Testis (tissue), 3 donors: ENCODE results near the gene PPARD. TPM values are rescaled to one million over a fixed set of nuclear protein-coding genes. Genes with fewer than 3 reads are reported as not detected.

ENCODE experiments used
- DNase-seq: peaks from one replicate; pipeline ENCODE4 v3.0.0-alpha.2; 2019
- H3K27ac ChIP-seq, 2 donors: fragments of 200-600 bp; sonication (generic); one replicate each; pipeline ENCODE4 v1.5.1; 2019
- H3K27me3 ChIP-seq: fragments of 200-600 bp; sonication (generic); one replicate; pipeline ENCODE4 v1.5.1; 2019
- H3K36me3 ChIP-seq: fragments of 200-600 bp; sonication (generic); one replicate; pipeline ENCODE4 v1.5.1; 2017; ENCODE audit warnings: low read depth; ENCODE audit errors: missing control alignments
- H3K4me1 ChIP-seq: fragments of 200-600 bp; sonication (generic); one replicate; pipeline ENCODE4 v1.5.1; 2019
- H3K4me3 ChIP-seq, 2 donors: fragments of 200-600 bp; sonication (generic); one replicate each; pipeline ENCODE4 v1.5.1; 2017 to 2019
- H3K9me3 ChIP-seq: fragments of 200-600 bp; sonication (generic); one replicate; pipeline ENCODE4 v1.5.1; 2017
- CTCF ChIP-seq, 3 experiments: fragments of 450-650 bp in 2 of 3; fragments of 200-600 bp in 1 of 3; sonication (generic) in 1 of 3; IDR thresholded peaks; one replicate each; pipeline ENCODE4 v1.5.1; 2016 to 2019; ENCODE audit warnings: antibody characterized with exemption in 3 of 3, mild to moderate bottlenecking in 2 of 3, moderate library complexity in 1 of 3
- POLR2A ChIP-seq: fragments of 450-650 bp; IDR thresholded peaks from one replicate; pipeline ENCODE4 v1.6.1; 2017; ENCODE audit warnings: antibody characterized with exemption, mild to moderate bottlenecking, moderate library complexity
- WGBS, 2 donors: methylation state at CpG; one replicate each; pipeline ENCODE4 v1.1.5; 2018; 5-methylcytosine and 5-hydroxymethylcytosine counted together
- intact Hi-C: fragments of 100-400 bp; cut with DNase I; formaldehyde crosslinking; loops from one replicate; pipeline ENCODE4 v1.15.1; 2023; ENCODE audit warnings: low total_unique reads
- polyA plus RNA-seq: library from polyadenylated mRNA; stranded (reverse); fragments of 350-450 nt; fragmentation: Illumina TruSeq; extraction: RNeasy Lipid Tissue Mini Kit (QIAGEN cat#74804); gene quantifications from one replicate; pipeline ENCODE4 v1.2.3, GENCODE V29; 2014; ENCODE audit warnings: low read depth, low replicate concordance; ENCODE audit not compliant: insufficient read depth
- total RNA-seq, 2 donors: library from RNA; depleted of rRNA; stranded (reverse); fragments of >200 nt; gene quantifications; one replicate each; pipeline ENCODE4 v1.2.3, GENCODE V29; 2016

The PPARD gene
- total and polyA plus RNA-seq, 3 donors from 2014 or later, result 21.0 to 23.0 (median 21.5) TPM

GRCh38 chr6:35359744-35360348, 17.5 kb downstream of the PPARD start:
- H3K4me3 ChIP-seq, result no peak overlapping the region
- H3K27ac ChIP-seq, result no peak overlapping the region
- TF ChIP-seq CTCF (IDR thresholded peaks at IDR 0.05) (no peak), POLR2A (no peak)
- H3K36me3 ChIP-seq, result no peaks in the 10 kb centered on the region
- intact Hi-C loops, result loop anchor here (5.0 kb wide), 1 partner anchor 92 kb away; the partner anchor contains the start of gene FANCE
- H3K4me1 ChIP-seq, result peaks cover 34% of the 10 kb centered on the region
- WGBS, 2 donors, result 31 to 46% methylated on average over 2 of the region's 2 CpGs
- H3K9me3 ChIP-seq, result no peaks in the 10 kb centered on the region
- DNase-seq, result peak; percentile 37
- no peaks in the 10 kb centered on the region for H3K27me3 ChIP-seq

GRCh38 chr6:35360349-35361138, 18.2 kb downstream of the PPARD start:
- no peak overlapping the region for H3K27ac ChIP-seq
- H3K4me1 ChIP-seq, result peaks cover 34% of the 10 kb centered on the region
- H3K27me3 ChIP-seq, result no peaks in the 10 kb centered on the region
- peak; percentile 80 for DNase-seq
- H3K9me3 ChIP-seq, result no peaks in the 10 kb centered on the region
- H3K4me3 ChIP-seq, result no peak overlapping the region
- TF ChIP-seq CTCF (IDR thresholded peaks at IDR 0.05) (no peak), POLR2A (no peak)
- intact Hi-C loops, result no loop called here
- no peaks in the 10 kb centered on the region for H3K36me3 ChIP-seq
- 59 to 74% methylated on average over 8 of the region's 8 CpGs for WGBS, 2 donors

GRCh38 chr6:35362200-35362599, 19.8 kb downstream of the PPARD start:
- H3K4me1 ChIP-seq, result peaks cover 34% of the 10 kb centered on the region
- intact Hi-C loops, result no loop called here
- H3K27me3 ChIP-seq, result no peaks in the 10 kb centered on the region
- no peaks in the 10 kb centered on the region for H3K9me3 ChIP-seq
- 95 to 100% methylated on average over 2 of the region's 2 CpGs for WGBS, 2 donors
- H3K27ac ChIP-seq, result no peak overlapping the region
- H3K36me3 ChIP-seq, result no peaks in the 10 kb centered on the region
- no peak overlapping the region for H3K4me3 ChIP-seq
- no peak for DNase-seq
- no peak for TF ChIP-seq CTCF (IDR thresholded peaks at IDR 0.05)

DNA sequence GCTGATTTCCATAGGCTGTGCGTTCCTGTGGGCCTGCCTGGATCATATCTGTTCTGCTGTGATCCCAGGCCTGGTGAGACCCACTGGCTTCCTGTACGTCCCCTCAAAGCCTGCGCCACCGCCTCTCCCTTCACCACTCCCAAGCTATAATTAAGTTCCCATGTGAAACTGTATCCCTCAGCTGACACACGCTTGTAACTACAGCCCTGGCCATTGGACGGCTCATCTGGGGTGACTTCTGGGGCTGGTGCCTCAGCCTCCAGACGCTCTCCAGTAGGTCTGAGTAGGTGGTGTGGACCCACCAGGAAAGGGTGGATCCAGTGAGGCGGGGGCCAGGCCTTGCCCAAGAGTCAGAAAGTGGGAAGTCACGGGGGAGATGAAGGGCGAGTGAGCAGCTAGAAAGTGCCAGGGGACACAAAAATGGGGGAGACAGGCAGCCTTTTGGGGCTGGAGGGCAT, 21.0 kb downstream of the PPARD start:
- TF ChIP-seq POLR2A (no peak), CTCF (IDR thresholded peaks at IDR 0.05) (no peak)
- no peak for DNase-seq
- intact Hi-C loops, result no loop called here
- no peaks in the 10 kb centered on the region for H3K36me3 ChIP-seq
- no peaks in the 10 kb centered on the region for H3K9me3 ChIP-seq
- WGBS, 2 donors, result 82 to 88% methylated on average over 10 of the region's 10 CpGs
- no peak overlapping the region for H3K4me3 ChIP-seq
- H3K4me1 ChIP-seq, result peaks cover 27% of the 10 kb centered on the region
- no peak overlapping the region for H3K27ac ChIP-seq
- H3K27me3 ChIP-seq, result no peaks in the 10 kb centered on the region
